ENCODE measurements around the gene FRAS1.

- TF ChIP-seq TEAD4 (IDR thresholded peaks at IDR 0.05; ENCODE audit: low read length), result no peak
- TF ChIP-seq TEAD4 (CRISPR knock-in tag; IDR thresholded peaks at IDR 0.05; ENCODE audit: borderline replicate concordance), result no peak
- no peak for TF ChIP-seq ZNF224 (CRISPR knock-in tag; IDR thresholded peaks at IDR 0.05)
- no peak for TF ChIP-seq ELF1 (tag; IDR thresholded peaks at IDR 0.05)
- TF ChIP-seq SMAD3 (CRISPR knock-in tag; conservative IDR thresholded peaks at IDR 0.05), result no peak
- TF ChIP-seq, protein P1, sequence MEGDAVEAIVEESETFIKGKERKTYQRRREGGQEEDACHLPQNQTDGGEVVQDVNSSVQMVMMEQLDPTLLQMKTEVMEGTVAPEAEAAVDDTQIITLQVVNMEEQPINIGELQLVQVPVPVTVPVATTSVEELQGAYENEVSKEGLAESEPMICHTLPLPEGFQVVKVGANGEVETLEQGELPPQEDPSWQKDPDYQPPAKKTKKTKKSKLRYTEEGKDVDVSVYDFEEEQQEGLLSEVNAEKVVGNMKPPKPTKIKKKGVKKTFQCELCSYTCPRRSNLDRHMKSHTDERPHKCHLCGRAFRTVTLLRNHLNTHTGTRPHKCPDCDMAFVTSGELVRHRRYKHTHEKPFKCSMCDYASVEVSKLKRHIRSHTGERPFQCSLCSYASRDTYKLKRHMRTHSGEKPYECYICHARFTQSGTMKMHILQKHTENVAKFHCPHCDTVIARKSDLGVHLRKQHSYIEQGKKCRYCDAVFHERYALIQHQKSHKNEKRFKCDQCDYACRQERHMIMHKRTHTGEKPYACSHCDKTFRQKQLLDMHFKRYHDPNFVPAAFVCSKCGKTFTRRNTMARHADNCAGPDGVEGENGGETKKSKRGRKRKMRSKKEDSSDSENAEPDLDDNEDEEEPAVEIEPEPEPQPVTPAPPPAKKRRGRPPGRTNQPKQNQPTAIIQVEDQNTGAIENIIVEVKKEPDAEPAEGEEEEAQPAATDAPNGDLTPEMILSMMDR (IDR thresholded peaks at IDR 0.05 in 2 of 3, conservative IDR thresholded peaks at IDR 0.05 in 1 of 3; ENCODE audit: insufficient read depth in 2 of 3, low read depth in 1 of 3, low read length in 3 of 3), result no peak
- TF ChIP-seq EZH2 (IDR thresholded peaks at IDR 0.05; ENCODE audit: borderline replicate concordance, low read depth, low read length), result no peak
- peak; percentile 49; the same call in 1 of the 2 replicates for TF ChIP-seq ZBTB1 (CRISPR knock-in tag; IDR thresholded peaks at IDR 0.05; ENCODE audit: borderline replicate concordance, low read depth)
- no peak for TF ChIP-seq NFRKB (IDR thresholded peaks at IDR 0.05; ENCODE audit: low read depth)
- TF ChIP-seq BACH1 (tag; IDR thresholded peaks at IDR 0.05), result no peak
- no peak for TF ChIP-seq ZKSCAN3 (CRISPR knock-in tag; IDR thresholded peaks at IDR 0.05)
- no peak for TF ChIP-seq CREB3 (tag; conservative IDR thresholded peaks at IDR 0.05; ENCODE audit: low read depth)
- TF ChIP-seq HINFP (tag; conservative IDR thresholded peaks at IDR 0.05; ENCODE audit: low read depth), result no peak
- no peak for TF ChIP-seq MTF1 (CRISPR knock-in tag; IDR thresholded peaks at IDR 0.05; ENCODE audit: borderline replicate concordance)
Measured at GRCh38 chr4:78551420-78552351, 494.6 kb downstream of the FRAS1 start, which contains the start of gene ANXA3.
